ENCODE measurements around the gene SRRM2.

SRRM2 gene

DNA sequence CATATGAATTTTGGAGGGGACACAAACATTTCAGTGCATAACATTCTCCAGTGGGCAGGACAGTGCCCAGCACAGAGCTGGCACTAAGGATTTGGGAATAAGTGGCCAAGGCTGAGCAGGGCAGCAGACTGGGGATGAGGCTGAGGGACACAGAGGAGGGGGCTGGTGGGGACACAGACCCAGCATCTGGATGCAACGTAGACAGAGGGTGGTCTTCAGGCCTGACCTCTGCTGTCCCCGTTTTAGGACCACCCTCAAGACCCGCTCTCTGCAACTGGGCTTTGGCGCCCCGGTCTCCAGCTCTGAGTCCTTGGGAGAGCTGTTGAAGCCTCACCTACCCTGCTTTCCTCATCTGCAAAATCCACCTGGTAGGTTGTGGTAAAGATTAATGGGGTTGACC lies 38.2 kb downstream of the SRRM2 start:
- H3K27me3 ChIP-seq (ENCODE audit: control insufficient read depth in 1 of 2, insufficient read depth in 2 of 2, low read length in 2 of 2) = peaks cover 35 to 37% of the 10 kb centered on the region in 2 donors

GRCh38 chr16:2791174-2791573 lies 38.7 kb downstream of the SRRM2 start:
- no peak overlapping the region for H3K9ac ChIP-seq (ENCODE audit: low read length in 2 of 2)
- H3K9me3 ChIP-seq (ENCODE audit: control insufficient read depth in 2 of 2, low read length in 2 of 2) = no peaks in the 10 kb centered on the region
- no peak overlapping the region for H3K4me3 ChIP-seq (ENCODE audit: low read length in 2 of 2)
- peaks cover 30 to 31% of the 10 kb centered on the region in 2 donors for H3K27me3 ChIP-seq (ENCODE audit: control insufficient read depth in 1 of 2, insufficient read depth in 2 of 2, low read length in 2 of 2)
- no peak overlapping the region for H3K27ac ChIP-seq (ENCODE audit: low read length)
- H3K36me3 ChIP-seq (ENCODE audit: control insufficient read depth in 2 of 2, insufficient read depth in 2 of 2, low read length in 2 of 2) = no peaks in the 10 kb centered on the region
- no peaks in the 10 kb centered on the region for H3K4me1 ChIP-seq (ENCODE audit: control insufficient read depth, insufficient read depth, low read length)

More for the DNA sequence above, 38.2 kb downstream of the SRRM2 start:
- no peak overlapping the region for H3K27ac ChIP-seq (ENCODE audit: low read length)
- H3K36me3 ChIP-seq (ENCODE audit: control insufficient read depth in 2 of 2, insufficient read depth in 2 of 2, low read length in 2 of 2) = no peaks in the 10 kb centered on the region
- H3K9me3 ChIP-seq (ENCODE audit: control insufficient read depth in 2 of 2, low read length in 2 of 2) = no peaks in the 10 kb centered on the region
- H3K9ac ChIP-seq (ENCODE audit: low read length in 2 of 2) = no peak overlapping the region
- no peak overlapping the region for H3K4me3 ChIP-seq (ENCODE audit: low read length in 2 of 2)
- peaks cover 2% of the 10 kb centered on the region for H3K4me1 ChIP-seq (ENCODE audit: control insufficient read depth, insufficient read depth, low read length)

DNA sequence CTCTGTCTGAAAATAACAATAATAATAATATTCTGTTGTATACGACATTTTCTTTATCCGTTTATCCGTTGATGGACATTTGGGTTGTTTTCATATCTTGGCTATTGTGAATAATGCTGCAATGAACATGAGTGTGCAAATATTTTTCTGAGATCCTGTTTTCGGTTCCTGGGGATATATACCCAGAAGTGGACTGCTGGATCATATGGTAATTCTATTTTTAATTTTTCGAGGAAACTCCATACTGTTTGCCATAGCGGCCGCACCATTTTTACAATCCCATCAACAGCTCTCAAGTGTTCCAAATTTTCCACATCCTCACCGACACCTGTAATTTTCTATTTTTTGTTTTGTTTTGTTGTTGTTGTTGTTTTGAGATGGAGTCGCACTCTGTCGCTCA lies 40.5 kb downstream of the SRRM2 start:
- Histone ChIP-seq H3K27ac (ENCODE audit: low read length) (no peak overlapping the region), H3K9ac (ENCODE audit: low read length in 2 of 2) (no peak overlapping the region), H3K4me1 (ENCODE audit: control insufficient read depth, insufficient read depth, low read length) (no peaks in the 10 kb centered on the region), H3K27me3 (ENCODE audit: control insufficient read depth in 1 of 2, insufficient read depth in 2 of 2, low read length in 2 of 2) (peaks cover 23% of the 10 kb centered on the region in 2 donors), H3K4me3 (ENCODE audit: low read length in 2 of 2) (no peak overlapping the region), H3K36me3 (ENCODE audit: control insufficient read depth in 2 of 2, insufficient read depth in 2 of 2, low read length in 2 of 2) (no peaks in the 10 kb centered on the region), H3K9me3 (ENCODE audit: control insufficient read depth in 2 of 2, low read length in 2 of 2) (no peaks in the 10 kb centered on the region)

DNA sequence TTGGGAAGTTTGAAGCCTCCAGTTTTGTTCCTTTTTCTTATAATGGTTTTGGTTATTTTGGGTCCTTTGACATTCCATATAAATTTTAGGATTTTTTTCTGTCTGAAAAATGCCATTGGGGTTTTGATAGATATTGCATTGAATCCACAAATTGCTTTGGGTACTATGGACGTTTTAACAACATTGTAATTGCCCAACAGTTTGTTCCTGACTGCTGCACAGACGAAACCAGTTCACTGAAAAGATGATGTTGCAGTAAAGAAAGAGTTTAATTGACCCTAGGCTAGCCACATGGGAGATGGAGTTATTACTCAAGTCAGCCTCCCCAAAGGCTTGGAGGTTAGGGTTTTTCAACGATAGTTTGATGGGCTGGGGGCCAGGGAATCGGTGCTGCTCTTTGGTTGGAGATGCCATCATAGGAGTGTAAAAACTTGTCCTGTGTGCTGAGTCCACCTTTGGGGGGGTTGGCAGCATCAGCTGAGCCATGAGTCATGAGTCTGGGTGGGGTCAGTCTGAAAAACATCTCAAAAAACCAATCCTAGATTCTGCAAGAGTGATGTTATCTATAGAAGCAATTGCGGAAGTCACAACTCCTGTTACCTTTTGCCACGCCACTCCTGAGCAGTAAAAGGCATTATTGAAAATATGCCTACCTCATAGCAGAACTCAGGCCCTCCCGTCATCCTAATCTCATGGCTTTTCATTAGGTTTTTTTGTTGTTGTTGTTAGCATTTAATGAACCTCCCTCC lies 43.1 kb downstream of the SRRM2 start:
- H3K4me1 ChIP-seq (ENCODE audit: control insufficient read depth, insufficient read depth, low read length) = no peaks in the 10 kb centered on the region
- H3K27me3 ChIP-seq (ENCODE audit: control insufficient read depth in 1 of 2, insufficient read depth in 2 of 2, low read length in 2 of 2) = peaks cover 17 to 25% of the 10 kb centered on the region in 2 donors
- H3K27ac ChIP-seq (ENCODE audit: low read length) = no peak overlapping the region
- H3K4me3 ChIP-seq (ENCODE audit: low read length in 2 of 2) = no peak overlapping the region
- H3K9me3 ChIP-seq (ENCODE audit: control insufficient read depth in 2 of 2, low read length in 2 of 2) = no peaks in the 10 kb centered on the region
- no peak overlapping the region for H3K9ac ChIP-seq (ENCODE audit: low read length in 2 of 2)
- no peaks in the 10 kb centered on the region for H3K36me3 ChIP-seq (ENCODE audit: control insufficient read depth in 2 of 2, insufficient read depth in 2 of 2, low read length in 2 of 2)

DNA sequence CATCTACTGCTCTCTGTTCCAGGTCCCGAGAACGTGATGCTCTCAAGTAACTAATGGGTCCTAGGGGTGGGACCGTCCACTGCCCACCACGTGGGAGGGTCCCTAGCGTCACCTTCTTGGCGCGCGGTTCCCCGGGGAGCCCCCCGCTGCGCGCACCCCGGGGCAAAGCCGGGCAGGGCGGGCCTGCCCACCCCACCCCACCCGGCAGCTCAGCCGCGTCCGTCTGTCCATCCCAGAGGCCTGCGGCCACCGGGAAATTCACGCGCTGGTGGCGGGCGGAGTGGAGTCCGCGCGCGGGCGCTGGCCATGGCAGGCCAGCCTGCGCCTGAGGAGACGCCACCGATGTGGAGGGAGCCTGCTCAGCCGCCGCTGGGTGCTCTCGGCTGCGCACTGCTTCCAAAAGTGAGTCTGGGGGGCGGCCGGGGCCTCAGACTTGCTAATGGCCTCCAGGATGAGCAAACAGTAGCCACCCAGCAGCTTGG lies 46.3 kb downstream of the SRRM2 start:
- peaks cover under 1% of the 10 kb centered on the region in 2 donors for H3K9me3 ChIP-seq (ENCODE audit: control insufficient read depth in 2 of 2, low read length in 2 of 2)
- H3K36me3 ChIP-seq (ENCODE audit: control insufficient read depth in 2 of 2, insufficient read depth in 2 of 2, low read length in 2 of 2) = no peaks in the 10 kb centered on the region
- H3K9ac ChIP-seq (ENCODE audit: low read length in 2 of 2) = no peak overlapping the region
- H3K27me3 ChIP-seq (ENCODE audit: control insufficient read depth in 1 of 2, insufficient read depth in 2 of 2, low read length in 2 of 2) = peaks cover 8 to 17% of the 10 kb centered on the region in 2 donors
- no peak overlapping the region for H3K27ac ChIP-seq (ENCODE audit: low read length)
- no peaks in the 10 kb centered on the region for H3K4me1 ChIP-seq (ENCODE audit: control insufficient read depth, insufficient read depth, low read length)
- H3K4me3 ChIP-seq (ENCODE audit: low read length in 2 of 2) = no peak overlapping the region

DNA sequence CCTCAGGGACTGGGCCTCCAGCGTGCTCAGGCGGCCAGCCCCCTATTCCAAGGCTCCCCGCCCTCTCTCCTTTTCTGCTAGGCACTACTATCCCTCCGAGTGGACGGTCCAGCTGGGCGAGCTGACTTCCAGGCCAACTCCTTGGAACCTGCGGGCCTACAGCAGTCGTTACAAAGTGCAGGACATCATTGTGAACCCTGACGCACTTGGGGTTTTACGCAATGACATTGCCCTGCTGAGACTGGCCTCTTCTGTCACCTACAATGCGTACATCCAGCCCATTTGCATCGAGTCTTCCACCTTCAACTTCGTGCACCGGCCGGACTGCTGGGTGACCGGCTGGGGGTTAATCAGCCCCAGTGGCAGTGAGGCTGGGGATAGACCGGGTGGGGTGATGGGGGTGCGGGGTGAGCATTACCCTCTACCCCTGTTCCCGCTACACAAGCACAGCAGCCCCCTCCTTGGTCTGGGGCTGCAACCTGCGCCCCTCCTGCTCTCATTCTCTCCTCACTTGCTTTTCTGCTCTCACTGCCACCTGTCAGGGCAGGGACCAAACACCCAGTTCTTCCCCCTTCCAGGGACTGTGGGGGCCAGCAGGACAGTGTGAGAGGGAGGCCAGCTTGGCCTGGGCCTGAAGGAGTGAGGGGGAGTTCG lies 46.9 kb downstream of the SRRM2 start:
- Histone ChIP-seq H3K4me3 (ENCODE audit: low read length in 2 of 2) (no peak overlapping the region), H3K9ac (ENCODE audit: low read length in 2 of 2) (no peak overlapping the region), H3K4me1 (ENCODE audit: control insufficient read depth, insufficient read depth, low read length) (no peaks in the 10 kb centered on the region), H3K27ac (ENCODE audit: low read length) (no peak overlapping the region), H3K9me3 (ENCODE audit: control insufficient read depth in 2 of 2, low read length in 2 of 2) (peaks cover 6% of the 10 kb centered on the region in 2 donors), H3K36me3 (ENCODE audit: control insufficient read depth in 2 of 2, insufficient read depth in 2 of 2, low read length in 2 of 2) (no peaks in the 10 kb centered on the region), H3K27me3 (ENCODE audit: control insufficient read depth in 1 of 2, insufficient read depth in 2 of 2, low read length in 2 of 2) (peaks cover 8 to 17% of the 10 kb centered on the region in 2 donors)

DNA sequence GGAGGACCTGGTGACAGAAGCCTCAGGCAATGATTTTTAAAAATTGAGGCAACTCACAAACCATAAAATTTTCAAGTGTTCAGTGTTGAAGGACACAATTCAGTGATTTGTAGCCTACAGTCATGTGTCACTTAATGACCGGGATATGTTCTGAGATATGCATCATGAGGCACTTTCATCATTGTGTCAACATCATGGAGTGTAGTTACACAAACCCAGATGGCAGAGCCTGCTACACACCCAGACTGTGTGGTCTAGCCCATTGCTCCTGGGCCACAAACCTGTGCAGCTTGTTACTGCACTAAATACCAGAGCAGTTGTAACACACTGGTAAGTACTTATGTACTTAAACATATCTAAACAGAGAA lies 47.4 kb downstream of the SRRM2 start:
- Histone ChIP-seq H3K9me3 (ENCODE audit: control insufficient read depth in 2 of 2, low read length in 2 of 2) (peaks cover 8 to 11% of the 10 kb centered on the region in 2 donors), H3K27ac (ENCODE audit: low read length) (no peak overlapping the region), H3K27me3 (ENCODE audit: control insufficient read depth in 1 of 2, insufficient read depth in 2 of 2, low read length in 2 of 2) (peaks cover 4 to 17% of the 10 kb centered on the region in 2 donors), H3K4me1 (ENCODE audit: control insufficient read depth, insufficient read depth, low read length) (no peaks in the 10 kb centered on the region), H3K4me3 (ENCODE audit: low read length in 2 of 2) (no peak overlapping the region), H3K9ac (ENCODE audit: low read length in 2 of 2) (no peak overlapping the region), H3K36me3 (ENCODE audit: control insufficient read depth in 2 of 2, insufficient read depth in 2 of 2, low read length in 2 of 2) (no peaks in the 10 kb centered on the region)

DNA sequence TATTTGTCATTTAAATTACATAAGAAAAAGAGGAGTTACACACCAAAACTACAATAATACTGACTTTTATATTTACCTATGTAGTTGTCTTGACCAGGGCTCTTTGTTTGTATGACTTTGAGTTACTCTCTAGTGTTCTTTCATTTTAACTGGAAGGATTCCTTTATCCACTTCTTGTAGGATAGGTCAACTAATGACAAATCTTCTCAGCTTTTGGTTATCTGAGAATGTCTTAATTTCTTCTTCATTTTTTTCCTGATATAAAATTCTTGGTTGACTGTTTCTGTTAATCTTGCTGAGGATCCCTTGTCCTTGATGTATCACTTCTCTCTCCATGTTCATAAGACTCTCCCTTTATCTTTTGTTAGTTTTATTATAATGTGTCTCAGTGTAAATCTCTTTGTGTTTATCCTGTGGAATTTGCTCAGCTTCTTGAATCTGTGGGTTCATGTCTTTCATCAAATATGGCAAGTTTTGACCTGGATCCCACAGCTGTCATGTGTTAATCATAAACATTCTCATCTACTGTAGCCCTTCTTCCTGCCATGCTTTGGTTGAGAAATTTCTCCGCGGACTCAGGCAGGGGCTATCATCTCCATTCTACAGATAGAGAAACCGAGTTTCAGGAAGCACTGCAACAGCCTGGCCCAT lies 51.2 kb downstream of the SRRM2 start:
- H3K9me3 ChIP-seq (ENCODE audit: control insufficient read depth in 2 of 2, low read length in 2 of 2) = peaks cover 8 to 17% of the 10 kb centered on the region in 2 donors
- H3K27me3 ChIP-seq (ENCODE audit: control insufficient read depth in 1 of 2, insufficient read depth in 2 of 2, low read length in 2 of 2) = peaks cover 7 to 8% of the 10 kb centered on the region in 2 donors
- no peak overlapping the region for H3K27ac ChIP-seq (ENCODE audit: low read length)
- H3K4me1 ChIP-seq (ENCODE audit: control insufficient read depth, insufficient read depth, low read length) = no peaks in the 10 kb centered on the region
- no peaks in the 10 kb centered on the region for H3K36me3 ChIP-seq (ENCODE audit: control insufficient read depth in 2 of 2, insufficient read depth in 2 of 2, low read length in 2 of 2)
- no peak overlapping the region for H3K9ac ChIP-seq (ENCODE audit: low read length in 2 of 2)
- H3K4me3 ChIP-seq (ENCODE audit: low read length in 2 of 2) = no peak overlapping the region

GRCh38 chr16:2804728-2805127 lies 52.3 kb downstream of the SRRM2 start:
- Histone ChIP-seq H3K27ac (ENCODE audit: low read length) (no peak overlapping the region), H3K9ac (ENCODE audit: low read length in 2 of 2) (no peak overlapping the region), H3K27me3 (ENCODE audit: control insufficient read depth in 1 of 2, insufficient read depth in 2 of 2, low read length in 2 of 2) (peaks cover 0 to 5% of the 10 kb centered on the region in 2 donors), H3K4me3 (ENCODE audit: low read length in 2 of 2) (no peak overlapping the region), H3K36me3 (ENCODE audit: control insufficient read depth in 2 of 2, insufficient read depth in 2 of 2, low read length in 2 of 2) (no peaks in the 10 kb centered on the region), H3K9me3 (ENCODE audit: control insufficient read depth in 2 of 2, low read length in 2 of 2) (peaks cover 8 to 17% of the 10 kb centered on the region in 2 donors), H3K4me1 (ENCODE audit: control insufficient read depth, insufficient read depth, low read length) (no peaks in the 10 kb centered on the region)

GRCh38 chr16:2806286-2806685 lies 53.8 kb downstream of the SRRM2 start:
- Histone ChIP-seq H3K27me3 (ENCODE audit: control insufficient read depth in 1 of 2, insufficient read depth in 2 of 2, low read length in 2 of 2) (peaks cover 4 to 5% of the 10 kb centered on the region in 2 donors), H3K27ac (ENCODE audit: low read length) (no peak overlapping the region), H3K4me3 (ENCODE audit: low read length in 2 of 2) (no peak overlapping the region), H3K4me1 (ENCODE audit: control insufficient read depth, insufficient read depth, low read length) (no peaks in the 10 kb centered on the region), H3K36me3 (ENCODE audit: control insufficient read depth in 2 of 2, insufficient read depth in 2 of 2, low read length in 2 of 2) (no peaks in the 10 kb centered on the region), H3K9ac (ENCODE audit: low read length in 2 of 2) (no peak overlapping the region), H3K9me3 (ENCODE audit: control insufficient read depth in 2 of 2, low read length in 2 of 2) (peaks cover 8 to 17% of the 10 kb centered on the region in 2 donors)

Data from stomach smooth muscle (tissue), 2 donors.